ENCODE data around the gene RRAGA.
"Not testable (repeated sequence)": the region's sequence is repeated elsewhere in the genome, so short reads cannot be mapped to it uniquely, and the experiment has no call there.

RRAGA gene

GRCh38 chr9:19048966-19049916 is at the start of gene RRAGA:
Gene RRAGA (plus strand): TSS chr9:19049427. CDS start chr9:19049660, 233 bp downstream.
- DNase-seq, result peak; percentile 90

GRCh38 chr9:19000133-19000532 is 49.1 kb upstream of the RRAGA start:
- no peak for DNase-seq

- DNase-seq, result no peak
These were observed 39.7 kb upstream of the RRAGA start for GRCh38 chr9:19009391-19009965.

GRCh38 chr9:19018201-19018600 is 31.0 kb upstream of the RRAGA start:
- DNase-seq, result no peak

- DNase-seq, result no peak
These were observed 28.3 kb upstream of the RRAGA start for GRCh38 chr9:19020886-19021455.

- DNase-seq, result not testable (repeated sequence)
These were observed 27.6 kb upstream of the RRAGA start for GRCh38 chr9:19021649-19022048.

GRCh38 chr9:19022206-19022605 is 27.0 kb upstream of the RRAGA start:
- no peak for DNase-seq

GRCh38 chr9:19023078-19023477 is 26.1 kb upstream of the RRAGA start:
- DNase-seq, result no peak

- DNase-seq, result no peak
These were observed 22.9 kb upstream of the RRAGA start for GRCh38 chr9:19026375-19026774.

GRCh38 chr9:19027825-19028224 is 21.4 kb upstream of the RRAGA start:
- no peak for DNase-seq

GRCh38 chr9:19028835-19029451 is 20.3 kb upstream of the RRAGA start:
- peak; percentile 50 for DNase-seq

- DNase-seq, result no peak
These were observed 18.3 kb upstream of the RRAGA start for GRCh38 chr9:19030899-19031298.

GRCh38 chr9:19032406-19032805 is 16.8 kb upstream of the RRAGA start:
- DNase-seq, result no peak

GRCh38 chr9:19033015-19033414 is 16.2 kb upstream of the RRAGA start, which contains the start of gene SAXO1:
Gene SAXO1 (minus strand): TSS chr9:19033209. CDS start chr9:19032908, 301 bp downstream.
- DNase-seq, result no peak

GRCh38 chr9:19036611-19037010 is 12.6 kb upstream of the RRAGA start:
- DNase-seq, result no peak

- no peak for DNase-seq
These were observed 850 bp downstream of the RRAGA start for GRCh38 chr9:19049917-19050636.

- DNase-seq, result no peak
These were observed 1.7 kb downstream of the RRAGA start for GRCh38 chr9:19050637-19051591.

GRCh38 chr9:19057033-19057432 is 7.8 kb downstream of the RRAGA start:
- no peak for DNase-seq

- DNase-seq, result no peak
These were observed 25.0 kb downstream of the RRAGA start for GRCh38 chr9:19074229-19074628.

GRCh38 chr9:19074836-19075235 is 25.6 kb downstream of the RRAGA start:
- DNase-seq, result no peak

- DNase-seq, result no peak
These were observed 36.1 kb downstream of the RRAGA start for GRCh38 chr9:19085295-19085694.
